Measurements from ENCODE around the gene ZFP69B. TPM values are rescaled to one million over a fixed set of nuclear protein-coding genes. Genes with fewer than 3 reads are reported as not detected.

The ZFP69B gene
- total and polyA plus RNA-seq, 2 of the 8 experiments (the other 6 are each of a cell fraction or from before 2014, with no cell fraction given) = 1.7 to 8.2 TPM

GRCh38 chr1:40401473-40402201, 48.6 kb upstream of the ZFP69B start:
- H3K36me3 ChIP-seq (ENCODE audit: control insufficient read depth in 2 of 4, insufficient read depth in 4 of 4, low read length in 3 of 4) = no peaks in the 10 kb centered on the region
- no peak overlapping the region for H3K27ac ChIP-seq (ENCODE audit: low read depth, low read length)
- H3K14ac ChIP-seq (ENCODE audit: insufficient read length) = no peak overlapping the region
- H4K8ac ChIP-seq (ENCODE audit: extremely low read depth, insufficient read depth, low read length) = no peak overlapping the region
- no peak overlapping the region for H3K23ac ChIP-seq (ENCODE audit: insufficient read length)
- H3K9ac ChIP-seq (replicated peaks in 1 of 4; ENCODE audit: extremely low read depth in 1 of 4, low read depth in 3 of 4, low read length in 3 of 4) = no peak overlapping the region
- H3K56ac ChIP-seq (replicated peaks; ENCODE audit: insufficient read length, low read depth, low read length) = no peak overlapping the region
- no peak overlapping the region for H2BK5ac ChIP-seq (ENCODE audit: low read depth, low read length)
- no peak overlapping the region for H2AK5ac ChIP-seq (ENCODE audit: low read depth, low read length)
- H2BK20ac ChIP-seq (ENCODE audit: low read length) = no peak overlapping the region
- no peaks in the 10 kb centered on the region; the same call in 1 of the 2 replicates for H3K23me2 ChIP-seq (ENCODE audit: low read depth, low read length)
- H2BK12ac ChIP-seq (ENCODE audit: low read depth, low read length) = no peak overlapping the region
- H4K91ac ChIP-seq (replicated peaks; ENCODE audit: insufficient read length, low read length) = no peak overlapping the region
- H3K9me3 ChIP-seq (ENCODE audit: insufficient read depth in 2 of 2, low read depth in 1 of 2, low read length in 1 of 2) = no peaks in the 10 kb centered on the region
- no peak overlapping the region for H4K5ac ChIP-seq (ENCODE audit: insufficient read length, low read depth, low read length)
- no peaks in the 10 kb centered on the region for H3K4me1 ChIP-seq (replicated peaks in 1 of 4; ENCODE audit: control insufficient read depth in 3 of 4, insufficient read depth in 4 of 4, low read length in 3 of 4)
- no peak overlapping the region for H3K18ac ChIP-seq (ENCODE audit: extremely low read depth, low read length)
- DNase-seq (ENCODE audit: low read depth in 1 of 2, low spot score in 2 of 2) (no peak), FAIRE-seq (no peak)
- no peak overlapping the region for H2AFZ ChIP-seq (ENCODE audit: low read length)
- WGBS, 2 experiments (ENCODE audit: extremely low coverage in 1 of 2, insufficient coverage in 1 of 2, insufficient read length in 1 of 2, insufficient replicate concordance in 2 of 2, low coverage in 1 of 2, low lambda C conversion rate in 2 of 2, missing lambda C conversion rate in 1 of 2) = 86% methylated on average over 7 of the region's 7 CpGs; no CpG with 5 or more reads in 1 of the 2 experiments
- H3K79me1 ChIP-seq (ENCODE audit: low read depth, low read length) = no peaks in the 10 kb centered on the region
- no peak overlapping the region for H3K4ac ChIP-seq (replicated peaks; ENCODE audit: insufficient read length, low read depth, low read length)
- no peaks in the 10 kb centered on the region for H3K79me2 ChIP-seq (ENCODE audit: control insufficient read depth in 1 of 2, insufficient read depth in 2 of 2, low read length in 2 of 2)
- H2BK15ac ChIP-seq (ENCODE audit: low read length) = no peak overlapping the region
- H4K20me1 ChIP-seq (replicated peaks in 1 of 2; ENCODE audit: control insufficient read depth in 1 of 2, insufficient read depth in 2 of 2, low read length in 2 of 2) = no peaks in the 10 kb centered on the region
- no peak overlapping the region for H2BK120ac ChIP-seq (replicated peaks; ENCODE audit: low read depth, low read length)
- no peak overlapping the region for H3K4me2 ChIP-seq (ENCODE audit: insufficient read depth in 1 of 2, low read depth in 2 of 2, low read length in 2 of 2)
- POLR2A ChIA-PET (ENCODE audit: partially characterized antibody) = no interaction called here
- H3K27me3 ChIP-seq (replicated peaks in 1 of 4; ENCODE audit: control insufficient read depth in 3 of 4, extremely low read depth in 1 of 4, insufficient read depth in 3 of 4, low read length in 3 of 4) = no peaks in the 10 kb centered on the region
- CTCF ChIA-PET (ENCODE audit: partially characterized antibody) = interaction anchor here (2.2 to 2.7 kb wide), 2 partner anchors 63 to 258 kb away, joined by 9 to 11 read pairs; no protein-coding TSS in a partner anchor
- no peak overlapping the region for H3K4me3 ChIP-seq (ENCODE audit: extremely low read depth in 1 of 4, insufficient read depth in 2 of 4, low read depth in 3 of 4, low read length in 4 of 4)
- TF ChIP-seq FOSL1 (IDR thresholded peaks at IDR 0.05; ENCODE audit: insufficient read depth, low read depth, low read length) (no peak), POLR2A (IDR thresholded peaks at IDR 0.05; ENCODE audit: control extremely low read depth in 1 of 2, low read depth in 2 of 2, low read length in 2 of 2) (no peak), MAFK (IDR thresholded peaks at IDR 0.05; ENCODE audit: low read depth, low read length) (no peak), JUND (IDR thresholded peaks at IDR 0.05; ENCODE audit: low read length) (no peak), SIX5 (IDR thresholded peaks at IDR 0.05; ENCODE audit: low read depth, low read length) (no peak), CTBP2 (IDR thresholded peaks at IDR 0.05; ENCODE audit: borderline replicate concordance, insufficient read depth, insufficient read length, low read length) (no peak), EZH2 (IDR thresholded peaks at IDR 0.05; ENCODE audit: low read depth, low read length, severe bottlenecking) (no peak), E2F6 (IDR thresholded peaks at IDR 0.05) (no peak), HDAC2 (IDR thresholded peaks at IDR 0.05; ENCODE audit: borderline replicate concordance in 1 of 2, low read depth in 2 of 2, low read length in 2 of 2) (no peak), USF2 (IDR thresholded peaks at IDR 0.05; ENCODE audit: low read length) (no peak)
